HG03558 (cell line): ENCODE results near the gene TLNRD1.

Source experiments
- ATAC-seq: cut with Tn5 transposase; IDR thresholded peaks from one replicate; pipeline ENCODE4 v1.9.1; 2021; ENCODE audit warnings: moderate number of reproducible peaks; ENCODE audit not compliant: unreplicated experiment; ENCODE audit errors: extremely low read depth

The TLNRD1 gene

DNA sequence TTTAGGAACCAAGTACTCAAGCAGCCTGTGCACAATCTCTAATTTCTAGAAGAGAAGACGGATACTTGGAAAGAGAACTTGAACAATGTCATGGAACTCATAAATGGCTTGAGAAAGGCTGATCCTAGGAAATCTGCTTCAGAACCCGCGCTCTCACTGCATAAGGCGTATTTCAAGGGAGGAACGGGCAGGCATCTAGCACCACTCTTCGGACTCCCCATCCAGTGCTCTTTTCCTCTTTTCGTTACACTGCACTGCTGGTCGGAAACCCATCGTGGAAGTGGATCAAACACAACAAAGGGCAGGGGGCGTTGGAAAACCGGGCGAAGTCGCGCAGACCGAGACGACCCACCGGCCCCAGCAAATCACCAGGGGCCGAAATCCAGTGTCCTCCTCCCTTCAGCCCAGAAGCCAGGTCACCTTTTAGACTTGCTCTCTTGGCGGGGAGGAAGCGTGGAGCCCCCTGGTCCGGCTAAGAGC, 539 bp upstream of the TLNRD1 start:
- no peak for ATAC-seq

DNA sequence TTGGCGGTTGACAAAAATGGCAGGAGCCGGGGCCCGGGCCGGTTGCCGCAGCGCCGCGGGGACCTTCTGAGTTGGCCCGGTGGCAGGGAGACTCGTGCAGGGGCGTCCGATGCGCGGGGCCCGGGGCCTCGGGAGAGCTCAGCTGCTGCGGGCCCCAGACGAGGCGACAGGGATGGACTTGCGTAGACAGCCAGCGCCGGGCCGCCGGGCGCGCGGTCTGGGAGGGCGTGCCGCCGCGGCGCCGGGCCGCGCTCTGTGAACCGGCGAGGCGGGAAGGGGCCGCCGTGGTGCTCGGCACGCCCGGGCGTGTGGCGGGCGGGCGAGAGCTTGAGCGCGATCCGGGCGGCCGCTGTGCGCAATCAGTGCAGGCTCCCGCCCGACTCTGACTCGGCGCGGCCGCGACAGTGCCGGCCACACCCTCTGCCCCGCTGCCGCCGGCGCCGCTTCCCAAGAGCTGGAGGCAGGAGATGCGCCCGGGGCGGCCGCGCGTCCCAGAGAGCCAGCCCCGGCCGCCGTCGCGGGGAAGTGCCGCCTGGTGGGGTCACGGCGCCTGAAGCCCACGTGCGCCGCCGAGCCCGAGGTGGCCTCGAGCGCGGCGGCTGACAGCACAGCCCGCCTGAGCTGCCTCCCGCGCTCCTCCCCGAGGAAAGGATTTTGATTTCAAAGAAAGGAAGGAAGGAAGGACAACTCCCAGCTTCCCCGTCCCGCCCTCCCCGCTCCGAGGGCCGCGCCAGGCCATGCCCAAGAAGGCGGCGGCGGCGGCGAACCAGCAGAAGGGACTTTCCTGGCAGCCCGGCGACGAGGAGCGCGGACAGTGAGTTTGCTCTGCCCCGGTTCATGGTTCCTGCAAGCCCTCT, 657 bp downstream of the TLNRD1 start:
- peak; percentile 7 for ATAC-seq

DNA sequence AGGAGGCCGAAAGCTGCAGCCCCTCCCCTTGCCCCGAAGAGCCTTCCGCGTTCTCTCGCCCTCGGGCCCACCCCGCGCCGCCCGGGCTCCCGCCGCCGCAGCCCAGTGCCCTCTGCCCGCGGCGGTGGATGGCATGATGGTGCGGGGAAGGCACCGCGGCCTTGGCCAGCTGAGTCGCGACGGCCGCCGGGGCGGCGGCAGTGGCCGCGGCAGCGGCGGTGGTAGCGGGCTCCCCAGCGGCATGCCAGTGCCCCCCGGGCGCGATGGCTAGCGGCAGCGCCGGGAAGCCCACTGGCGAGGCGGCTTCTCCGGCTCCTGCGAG, 1.2 kb downstream of the TLNRD1 start:
- ATAC-seq, result no peak

DNA sequence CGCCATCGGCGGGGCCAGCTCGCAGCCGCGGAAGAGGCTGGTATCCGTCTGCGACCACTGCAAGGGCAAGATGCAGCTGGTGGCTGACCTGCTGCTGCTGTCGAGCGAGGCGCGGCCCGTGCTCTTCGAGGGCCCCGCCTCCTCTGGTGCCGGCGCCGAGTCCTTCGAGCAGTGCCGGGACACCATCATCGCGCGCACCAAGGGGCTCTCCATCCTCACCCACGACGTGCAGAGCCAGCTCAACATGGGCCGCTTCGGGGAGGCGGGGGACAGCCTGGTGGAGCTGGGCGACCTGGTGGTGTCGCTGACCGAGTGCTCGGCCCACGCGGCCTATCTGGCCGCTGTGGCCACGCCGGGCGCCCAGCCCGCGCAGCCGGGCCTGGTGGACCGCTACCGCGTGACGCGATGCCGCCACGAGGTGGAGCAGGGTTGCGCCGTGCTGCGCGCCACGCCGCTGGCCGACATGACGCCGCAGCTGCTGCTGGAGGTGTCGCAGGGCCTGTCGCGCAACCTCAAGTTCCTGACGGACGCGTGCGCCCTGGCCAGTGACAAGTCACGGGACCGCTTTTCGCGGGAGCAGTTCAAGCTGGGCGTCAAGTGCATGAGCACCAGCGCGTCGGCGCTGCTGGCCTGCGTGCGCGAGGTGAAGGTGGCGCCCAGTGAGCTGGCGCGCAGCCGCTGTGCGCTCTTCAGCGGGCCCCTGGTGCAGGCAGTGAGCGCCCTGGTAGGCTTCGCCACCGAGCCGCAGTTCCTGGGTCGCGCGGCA, 1.8 kb downstream of the TLNRD1 start:
- ATAC-seq, result no peak

DNA sequence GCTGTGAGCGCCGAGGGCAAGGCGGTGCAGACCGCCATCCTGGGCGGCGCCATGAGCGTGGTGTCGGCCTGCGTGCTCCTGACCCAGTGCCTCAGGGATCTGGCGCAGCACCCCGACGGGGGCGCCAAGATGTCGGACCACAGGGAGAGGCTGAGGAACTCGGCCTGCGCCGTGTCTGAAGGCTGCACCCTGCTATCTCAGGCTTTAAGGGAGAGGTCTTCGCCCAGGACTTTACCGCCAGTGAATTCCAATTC, 2.3 kb downstream of the TLNRD1 start:
- no peak for ATAC-seq

DNA sequence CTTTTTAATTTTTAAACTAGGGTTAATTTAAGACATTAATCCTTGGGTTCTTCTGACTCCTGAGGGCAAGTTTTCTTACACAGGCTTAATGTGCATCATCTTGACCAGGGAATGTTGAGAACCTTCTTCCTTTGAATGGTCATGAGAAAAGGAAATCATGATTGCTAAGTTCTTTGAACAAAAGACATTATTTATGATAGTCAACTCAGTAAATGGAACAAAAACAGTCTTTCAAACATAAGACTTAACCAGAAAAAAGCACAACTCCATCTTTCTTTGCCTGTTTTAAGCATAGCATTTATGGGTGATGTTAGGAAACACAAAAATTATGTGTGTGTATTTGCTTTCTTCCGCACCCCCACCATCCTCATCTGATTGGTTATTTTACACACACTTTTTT, 5.4 kb downstream of the TLNRD1 start:
- ATAC-seq, result no peak

DNA sequence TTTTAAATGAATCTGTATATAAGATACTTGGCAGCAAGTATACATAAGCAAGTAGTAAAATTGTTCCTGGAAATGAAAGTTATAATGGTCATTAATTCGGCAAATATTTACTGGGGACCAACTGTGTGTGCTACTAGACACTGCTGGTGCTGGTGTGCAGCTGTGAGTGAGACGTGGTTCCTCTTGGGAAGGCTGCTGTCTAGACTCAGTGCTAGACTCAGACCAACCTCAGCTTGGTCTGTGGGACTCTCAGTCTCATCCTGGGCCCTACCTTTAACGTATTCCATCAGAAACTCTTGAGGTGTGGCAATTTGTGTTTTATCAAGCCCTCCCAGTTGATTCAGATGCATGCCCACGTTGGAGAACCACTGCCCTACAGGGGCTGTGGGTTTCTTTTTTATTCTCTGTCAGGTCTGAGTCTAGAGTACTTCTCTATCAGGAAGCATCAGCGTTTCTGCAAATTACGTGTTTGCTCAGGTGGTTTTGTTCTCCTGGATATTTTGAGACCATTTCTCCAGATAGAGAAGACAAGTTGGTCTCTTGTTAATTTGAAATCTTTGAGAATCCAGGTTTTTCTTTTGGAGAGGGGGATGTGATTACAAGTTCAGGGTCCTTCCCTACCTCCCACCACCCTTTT, 6.8 kb downstream of the TLNRD1 start:
- ATAC-seq, result no peak

DNA sequence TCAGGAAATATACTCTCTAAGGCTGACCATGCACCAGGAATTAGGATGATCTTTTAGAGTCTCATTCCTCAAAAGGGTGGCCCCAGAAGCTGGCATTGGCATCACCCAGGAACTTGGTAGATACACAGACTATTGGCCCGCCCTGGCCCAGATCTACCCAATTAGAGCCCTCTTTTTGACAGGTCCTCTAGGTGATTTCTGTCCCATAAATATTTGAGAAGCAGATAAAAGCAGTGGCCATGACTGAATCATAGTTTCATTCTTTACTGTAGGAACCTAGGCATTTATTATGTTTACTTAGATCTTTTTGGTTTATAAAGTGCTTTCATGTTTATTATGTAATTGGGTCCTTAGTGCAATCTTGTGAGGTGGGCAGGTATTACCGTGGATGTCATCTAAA, 7.6 kb downstream of the TLNRD1 start:
- no peak for ATAC-seq

DNA sequence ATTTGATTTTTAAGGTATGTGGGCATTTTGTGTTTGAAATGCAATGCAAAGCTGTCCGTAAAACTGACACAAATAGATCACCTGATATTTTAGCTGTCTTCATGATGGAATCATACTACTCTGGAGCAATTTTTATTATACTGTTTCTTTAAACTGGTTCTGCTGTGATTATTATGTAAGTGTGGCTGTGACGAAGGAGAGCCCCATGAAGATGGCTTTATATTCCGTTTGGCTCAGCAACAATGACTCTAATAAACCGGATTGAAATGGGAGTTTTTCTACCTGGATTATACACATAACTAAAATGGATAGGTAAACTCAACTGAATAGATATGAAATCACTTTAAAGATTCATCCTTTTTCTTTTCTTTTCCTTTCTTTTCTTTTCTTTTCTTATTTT, 9.4 kb downstream of the TLNRD1 start:
- ATAC-seq, result no peak

DNA sequence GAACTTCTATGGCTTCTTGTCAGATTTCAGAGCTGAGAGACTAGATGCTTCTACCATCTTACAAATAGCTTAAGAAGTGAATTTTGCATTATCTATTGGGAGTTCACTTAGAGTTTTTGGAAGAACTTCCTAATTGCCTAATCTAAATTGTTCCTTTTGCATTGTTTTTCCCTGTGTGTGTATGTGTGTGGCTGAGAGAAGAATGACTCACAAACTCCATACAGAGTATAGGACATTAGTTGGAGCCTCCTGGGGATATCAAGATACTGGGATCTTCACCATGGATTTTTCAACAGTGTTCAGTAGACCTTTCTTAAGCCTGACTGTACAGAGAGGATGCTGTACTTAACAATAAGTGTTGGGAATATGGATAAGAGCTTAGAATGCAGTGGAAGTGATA, 10.9 kb downstream of the TLNRD1 start:
- ATAC-seq, result no peak

DNA sequence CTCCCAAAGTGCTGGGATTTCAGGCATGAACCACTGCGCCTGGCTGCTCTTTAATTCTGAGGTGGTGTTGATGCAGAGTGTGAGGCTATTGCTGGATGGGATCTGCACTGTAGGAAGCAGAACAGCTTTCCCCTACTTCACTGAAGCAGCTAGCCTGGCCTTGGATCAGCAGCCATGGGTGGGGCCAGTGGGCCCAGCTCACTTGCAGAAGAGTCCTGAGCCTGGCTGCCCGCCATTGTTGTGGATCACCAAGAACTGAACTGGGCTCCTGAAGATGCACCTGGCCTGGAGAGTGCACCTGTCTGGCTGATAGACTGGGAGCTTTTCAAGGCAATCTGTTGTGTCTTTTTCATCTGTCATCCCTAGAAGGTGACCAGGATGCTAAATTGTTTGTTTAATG, 11.9 kb downstream of the TLNRD1 start:
- ATAC-seq, result no peak

DNA sequence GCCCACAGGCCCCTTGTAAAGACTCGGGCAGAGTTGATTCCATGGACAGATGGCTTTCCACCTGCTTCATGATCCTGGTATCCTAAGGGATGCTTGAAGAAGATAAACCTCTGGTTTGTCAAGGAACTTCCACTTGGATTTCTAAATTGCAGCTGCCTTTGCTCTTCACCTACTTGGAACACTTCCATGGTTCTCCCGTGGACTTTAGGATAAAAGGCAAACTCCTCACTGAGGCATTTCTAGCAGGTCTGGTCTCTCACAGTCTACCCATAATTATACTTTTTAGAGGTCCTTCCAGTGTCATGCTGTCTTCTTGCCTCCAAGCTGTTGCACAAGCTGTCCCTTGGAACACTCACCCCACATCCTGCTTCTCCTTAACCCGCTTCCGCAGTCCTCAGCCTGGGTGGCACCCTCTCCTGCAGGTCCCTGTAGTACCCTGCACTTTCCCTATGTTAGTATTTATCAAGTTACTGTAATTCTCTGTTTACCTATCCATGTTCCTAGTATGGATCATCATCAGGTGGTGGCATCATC, 12.7 kb downstream of the TLNRD1 start:
- ATAC-seq, result no peak

DNA sequence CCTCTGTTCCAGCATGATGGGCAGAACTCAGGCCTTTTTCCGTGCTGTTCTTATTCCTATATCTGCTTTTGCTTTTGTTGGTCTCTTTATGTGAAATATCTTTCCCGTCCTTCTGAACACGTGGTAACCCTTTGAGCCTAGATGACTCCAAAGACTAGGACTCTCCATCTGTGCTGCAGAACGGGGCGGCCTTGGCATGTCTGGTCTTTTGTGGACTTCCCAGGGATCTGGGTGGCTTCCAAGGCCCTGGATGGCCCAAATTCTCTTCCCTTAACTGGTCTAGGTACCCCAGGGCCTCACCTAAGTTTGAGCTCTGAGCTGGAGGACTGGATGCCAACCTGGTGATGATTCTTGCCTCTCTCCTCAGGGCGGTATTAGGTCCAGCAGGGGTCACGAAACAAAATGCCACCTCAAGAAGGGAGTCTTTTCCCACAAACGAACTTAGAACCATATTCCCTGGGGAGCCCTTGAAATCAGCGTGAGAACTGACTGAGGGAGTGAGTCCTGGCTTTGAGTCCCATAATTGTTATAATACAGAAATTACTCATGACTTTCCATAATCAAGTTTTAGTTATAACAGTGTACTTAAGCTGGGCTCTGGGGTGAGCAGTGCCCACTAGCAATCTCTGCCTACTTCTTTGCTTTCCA, 13.8 kb downstream of the TLNRD1 start:
- ATAC-seq, result no peak

DNA sequence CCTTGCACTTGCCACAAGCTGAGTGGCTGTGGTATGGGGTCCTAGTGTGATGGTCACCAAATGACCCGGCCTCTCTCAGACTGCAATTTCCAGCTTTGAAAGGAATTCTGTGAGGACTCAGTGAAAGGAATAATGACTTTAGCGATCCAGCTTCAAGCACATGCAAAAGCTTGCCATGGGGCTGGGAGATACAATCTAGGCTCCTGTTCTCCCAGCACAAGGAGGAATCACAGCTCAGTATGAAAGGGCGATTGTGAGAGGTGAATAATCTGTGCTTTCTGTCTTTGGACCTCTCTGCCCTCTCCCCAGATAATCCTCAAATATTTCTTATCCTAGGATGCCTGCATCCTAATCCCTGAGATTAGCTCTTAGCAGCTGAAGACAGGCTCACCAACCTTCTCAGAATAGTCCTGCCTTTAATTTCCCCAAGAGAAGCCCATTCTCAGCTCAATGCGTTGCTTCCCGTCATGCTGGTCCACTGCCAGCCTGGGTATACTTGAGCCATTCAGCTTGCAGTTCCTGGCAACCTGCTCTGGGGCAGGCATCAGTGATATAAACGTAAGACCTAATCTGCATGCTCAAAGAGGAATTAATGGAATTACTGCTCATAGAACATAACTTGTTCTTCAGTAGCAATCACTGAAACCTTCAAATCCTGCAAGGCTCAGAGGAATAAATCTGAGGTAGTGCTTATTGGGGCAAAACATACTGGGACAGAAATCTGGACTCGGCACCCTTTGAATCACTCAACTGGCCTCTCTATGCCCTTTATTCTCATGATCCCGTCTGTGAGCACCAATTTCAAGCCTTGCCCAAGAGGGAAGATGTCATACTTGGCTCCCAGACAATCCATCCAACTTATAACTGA, 15.1 kb downstream of the TLNRD1 start:
- no peak for ATAC-seq

DNA sequence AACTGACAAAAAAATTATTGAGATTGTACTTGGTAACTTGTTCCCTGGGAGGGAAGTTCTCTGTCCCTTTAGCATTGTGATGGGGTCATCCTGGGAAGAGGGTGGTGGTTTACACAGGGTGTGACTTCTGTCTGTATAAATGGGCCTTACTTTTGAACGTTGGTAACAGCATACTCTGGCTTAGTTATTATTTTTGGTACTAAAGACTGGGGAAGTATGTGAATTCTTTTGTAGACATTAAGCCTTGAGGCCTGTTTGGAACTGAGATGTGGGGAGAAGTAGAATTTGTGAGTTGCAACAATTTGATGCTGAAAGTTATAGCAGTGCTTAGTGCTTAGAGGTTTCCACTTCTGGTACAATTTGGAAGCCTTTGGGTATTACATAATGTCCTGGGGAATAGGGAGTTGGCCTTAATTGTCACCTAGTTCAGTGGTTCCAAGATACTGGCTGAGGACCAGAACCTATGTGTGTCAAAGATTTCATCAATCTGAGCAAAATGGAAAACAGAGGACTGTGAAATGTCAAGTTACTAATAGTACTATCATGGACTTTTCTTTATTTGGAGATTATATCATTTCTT, 15.9 kb downstream of the TLNRD1 start:
- no peak for ATAC-seq

DNA sequence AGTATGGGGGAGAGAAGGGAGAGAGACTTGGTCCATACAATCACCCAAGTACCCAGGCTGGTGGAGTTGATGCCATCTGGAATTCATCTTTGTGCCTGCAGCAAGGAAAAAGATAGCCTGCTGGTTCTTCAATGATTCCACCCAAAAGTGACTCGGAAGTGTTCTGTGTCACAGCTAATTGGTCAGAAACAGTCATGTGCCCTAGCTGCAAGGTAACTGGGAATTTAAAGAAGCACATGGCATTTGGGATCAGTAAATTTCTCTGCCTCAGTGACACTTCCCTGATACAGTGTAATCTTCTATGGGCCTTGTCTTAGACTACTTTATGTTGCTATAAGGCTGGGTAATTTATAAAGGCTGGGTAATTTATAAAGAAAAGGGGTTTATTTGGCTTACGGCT, 17.5 kb downstream of the TLNRD1 start:
- ATAC-seq, result no peak

DNA sequence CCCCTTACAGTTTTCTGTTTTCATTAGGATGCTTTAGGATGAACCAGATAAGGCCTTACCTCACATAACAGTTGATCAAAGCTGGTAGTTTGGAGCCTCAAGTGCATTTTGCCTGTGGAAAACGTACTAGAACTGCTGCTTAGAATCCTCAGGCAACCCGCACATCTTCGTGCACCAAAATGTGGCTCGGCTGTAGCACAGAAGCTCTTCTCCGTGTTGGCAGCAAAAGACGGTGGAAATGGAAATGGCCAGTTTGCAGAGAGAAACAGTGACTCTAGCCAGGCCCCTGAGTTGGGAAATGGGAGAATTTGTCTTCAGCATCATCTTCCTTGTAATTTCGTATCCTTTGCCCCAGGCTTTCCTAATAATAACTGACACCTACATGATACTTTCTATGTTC, 20.6 kb downstream of the TLNRD1 start:
- ATAC-seq, result no peak

DNA sequence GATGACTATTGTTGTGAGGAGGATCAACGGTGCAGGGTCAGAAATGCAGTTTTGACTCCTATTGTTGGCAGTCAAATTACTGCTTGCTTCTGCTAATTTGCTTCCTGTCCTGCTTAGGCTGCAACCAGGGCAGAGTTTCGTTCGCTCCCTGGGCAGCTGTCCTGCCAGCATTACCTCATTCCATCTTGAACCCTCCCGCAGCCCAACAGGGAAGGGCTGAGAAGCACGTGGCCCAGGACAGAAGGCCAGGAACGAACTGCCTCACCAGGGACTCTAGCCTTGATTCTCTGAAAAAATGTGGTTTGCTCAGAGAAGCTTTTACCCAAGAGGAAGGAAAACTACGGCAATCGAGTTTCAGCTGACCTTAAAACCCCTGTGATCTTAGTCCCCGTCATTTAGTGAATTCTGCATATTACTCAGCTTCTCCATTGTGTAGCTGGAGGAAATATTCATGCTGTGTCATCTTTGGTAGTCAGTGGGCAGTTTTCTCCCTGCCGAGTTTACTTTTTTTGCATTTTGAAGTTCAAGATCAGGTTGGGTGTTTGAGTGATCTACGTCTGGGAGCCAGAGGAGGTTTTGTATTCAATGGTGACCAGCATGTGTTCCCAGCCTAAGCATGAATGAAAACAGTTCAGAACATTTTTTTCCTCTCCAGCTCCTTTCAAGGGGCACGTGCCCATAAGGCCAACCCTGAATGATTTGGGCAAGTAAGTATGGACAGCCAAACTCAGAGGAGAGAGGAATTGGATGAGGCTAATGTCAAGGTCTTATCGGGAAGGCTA, 23.0 kb downstream of the TLNRD1 start:
- peak; percentile 86 for ATAC-seq
